NCI-H446 treated with DMSO at 0.1 percent for 48 hours (cell line): ENCODE results near the gene METTL24.

Source experiments
- DNase-seq: peaks from one replicate; lab custom pipeline; 2025; lab: John Stamatoyannopoulos, UW

Gene METTL24

DNA sequence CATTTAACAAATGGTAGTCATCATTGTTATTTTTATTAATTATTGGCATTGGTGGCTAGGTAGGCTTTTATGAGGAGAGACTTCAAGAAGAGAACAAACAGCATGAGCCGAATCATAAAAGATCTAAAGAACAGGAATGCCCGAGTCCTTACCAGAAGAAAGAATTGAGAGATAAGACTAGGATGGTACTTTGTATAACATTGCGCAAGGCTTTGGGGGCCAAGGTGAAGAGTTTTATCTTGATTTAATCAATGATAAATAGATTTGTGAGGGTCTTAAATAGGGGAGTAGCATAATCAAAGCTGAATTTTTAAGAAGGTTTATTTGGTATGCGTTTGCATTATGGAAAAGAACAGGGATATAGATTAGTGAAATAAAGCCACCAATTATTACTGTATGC lies 162.5 kb downstream of the METTL24 start:
- no peak for DNase-seq
